ENCODE measurements around the gene KLHL3. TPM values are rescaled to one million over a fixed set of nuclear protein-coding genes. Genes with fewer than 3 reads are reported as not detected.

KLHL3 gene
- total and polyA plus RNA-seq, 9 of the 15 experiments (the other 6 are each of a cell fraction or from before 2014, with no cell fraction given): under 0.01 to 1.5 (median 0.22) TPM

GRCh38 chr5:137572042-137572695 lies 163.7 kb downstream of the KLHL3 start:
- Histone ChIP-seq H3K9me3 (replicated peaks; ENCODE audit: control insufficient read depth, insufficient read depth, low read depth, low read length) (no peaks in the 10 kb centered on the region), H3K9me1 (ENCODE audit: control insufficient read depth, insufficient read depth, low read length) (no peaks in the 10 kb centered on the region), H3K4me2 (ENCODE audit: insufficient read depth, low read length) (no peak overlapping the region), H2AFZ (ENCODE audit: low read depth, low read length) (no peak overlapping the region), H3K4me1 (replicated peaks in 1 of 2; ENCODE audit: control insufficient read depth in 2 of 2, insufficient read depth in 2 of 2, low read length in 2 of 2) (no peaks in the 10 kb centered on the region), H3K9ac (ENCODE audit: insufficient read depth in 1 of 2, low read depth in 2 of 2, low read length in 2 of 2) (no peak overlapping the region), H4K20me1 (replicated peaks; ENCODE audit: control insufficient read depth, insufficient read depth, low read length) (no peaks in the 10 kb centered on the region), H3K27me3 (ENCODE audit: control insufficient read depth in 2 of 2, insufficient read depth in 2 of 2, low read length in 2 of 2) (peaks cover 0 to 7% of the 10 kb centered on the region in 2 experiments; a peak in 1 of 5 replicates), H3K27ac (ENCODE audit: extremely low read depth, low read depth, low read length) (no peak overlapping the region), H3K4me3 (no peak overlapping the region), H3K79me2 (ENCODE audit: control insufficient read depth, insufficient read depth, low read length) (no peaks in the 10 kb centered on the region), H3K36me3 (ENCODE audit: control insufficient read depth, insufficient read depth, low read length) (no peaks in the 10 kb centered on the region)
- TF ChIP-seq ZNF280B (CRISPR knock-in tag; IDR thresholded peaks at IDR 0.05): no peak
- TF ChIP-seq KLF16 (IDR thresholded peaks at IDR 0.05): no peak
- TF ChIP-seq, protein P1, sequence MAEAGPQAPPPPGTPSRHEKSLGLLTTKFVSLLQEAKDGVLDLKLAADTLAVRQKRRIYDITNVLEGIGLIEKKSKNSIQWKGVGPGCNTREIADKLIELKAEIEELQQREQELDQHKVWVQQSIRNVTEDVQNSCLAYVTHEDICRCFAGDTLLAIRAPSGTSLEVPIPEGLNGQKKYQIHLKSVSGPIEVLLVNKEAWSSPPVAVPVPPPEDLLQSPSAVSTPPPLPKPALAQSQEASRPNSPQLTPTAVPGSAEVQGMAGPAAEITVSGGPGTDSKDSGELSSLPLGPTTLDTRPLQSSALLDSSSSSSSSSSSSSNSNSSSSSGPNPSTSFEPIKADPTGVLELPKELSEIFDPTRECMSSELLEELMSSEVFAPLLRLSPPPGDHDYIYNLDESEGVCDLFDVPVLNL (CRISPR knock-in tag; IDR thresholded peaks at IDR 0.05; ENCODE audit: low read depth): no peak
- TF ChIP-seq ZNF384 (IDR thresholded peaks at IDR 0.05; ENCODE audit: low read depth, low read length): no peak
- no peak for TF ChIP-seq DACH1 (IDR thresholded peaks at IDR 0.05; ENCODE audit: partially characterized antibody)
- TF ChIP-seq ZNF707 (CRISPR knock-in tag; conservative IDR thresholded peaks at IDR 0.05): no peak
- TF ChIP-seq MTA2 (IDR thresholded peaks at IDR 0.05; ENCODE audit: low read depth): no peak
- TF ChIP-seq MECOM (CRISPR knock-in tag; IDR thresholded peaks at IDR 0.05): no peak
- TF ChIP-seq ZNF41 (CRISPR knock-in tag; conservative IDR thresholded peaks at IDR 0.05): no peak
- no peak for TF ChIP-seq BRD9 (IDR thresholded peaks at IDR 0.05; ENCODE audit: low read depth, partially characterized antibody)
- no peak for TF ChIP-seq FOXP4 (CRISPR knock-in tag; IDR thresholded peaks at IDR 0.05; ENCODE audit: borderline replicate concordance)
- no peak for TF ChIP-seq HDAC8 (tag; IDR thresholded peaks at IDR 0.05)
- TF ChIP-seq POLR2B (IDR thresholded peaks at IDR 0.05; ENCODE audit: low read depth, partially characterized antibody): no peak
- no peak for TF ChIP-seq CEBPB (tag; IDR thresholded peaks at IDR 0.05)
- in situ Hi-C loops (cut with MboI) (no loop called here), intact Hi-C loops (cut with micrococcal nuclease) (no loop called here)
- no TSS peak for BruUV-seq (replicated peaks)
- ATAC-seq: no peak
- CTCF ChIA-PET (ENCODE audit: low intra/inter-chr PET ratio): no interaction called here
- FAIRE-seq: no peak
- no peak for DNase-seq (ENCODE audit: extremely low read depth in 1 of 4, low spot score in 3 of 4)
- POLR2A ChIA-PET: no interaction called here
- 0% methylated on average over 4 of the region's 5 CpGs for WGBS (ENCODE audit: insufficient coverage, low coverage, missing lambda C conversion rate)
